DND-41 (cell line): Measurements from ENCODE around the gene SRP14.

Experiments used
- ATAC-seq: fragments of 200-7000 bp; cut with Tn5 transposase; 3 replicates; pipeline ENCODE4 v1.9.1; 2021; ENCODE audit warnings: low read depth; ENCODE audit not compliant: insufficient read depth
- DNase-seq: peaks from one replicate; pipeline ENCODE4 v3.0.0-alpha.2; 2020
- H2AFZ ChIP-seq: 2 replicates; pipeline ENCODE4 v1.6.0; 2012; ENCODE audit warnings: low read depth, low read length
- H3K27ac ChIP-seq: 2 replicates; pipeline ENCODE4 v1.5.1; 2012; ENCODE audit warnings: low read length, inconsistent platforms
- H3K27me3 ChIP-seq: fragments of 200-600 bp; sonication (generic); 2 replicates; pipeline ENCODE4 v1.6.0; 2012; ENCODE audit warnings: low read length, mild to moderate bottlenecking, inconsistent platforms; ENCODE audit not compliant: insufficient read depth, poor library complexity
- H3K36me3 ChIP-seq: 2 replicates; pipeline ENCODE4 v1.5.1; 2012; ENCODE audit warnings: low read length, inconsistent platforms; ENCODE audit not compliant: insufficient read depth
- H3K4me1 ChIP-seq: 2 replicates; pipeline ENCODE4 v1.5.1; 2012; ENCODE audit warnings: mild to moderate bottlenecking, low read length; ENCODE audit not compliant: insufficient read depth
- H3K4me2 ChIP-seq: 2 replicates; pipeline ENCODE4 v1.6.0; 2012; ENCODE audit warnings: mild to moderate bottlenecking, moderate library complexity, low read length, inconsistent platforms; ENCODE audit not compliant: insufficient read depth
- H3K4me3 ChIP-seq, 2 experiments: fragments of 200-600 bp in 1 of 2; shearing (Covaris generic) in 1 of 2; 2 replicates each; pipeline ENCODE4 v1.5.1; 2012 to 2016; ENCODE audit warnings: inconsistent platforms in 2 of 2, low read length in 2 of 2, mild to moderate bottlenecking in 2 of 2, low read depth in 1 of 2, moderate library complexity in 1 of 2
- H3K79me2 ChIP-seq: 2 replicates; pipeline ENCODE4 v1.6.0; 2012; ENCODE audit warnings: low read length, inconsistent platforms; ENCODE audit not compliant: insufficient read depth
- H3K9ac ChIP-seq: 2 replicates; pipeline ENCODE4 v1.6.0; 2012; ENCODE audit warnings: low read depth, mild to moderate bottlenecking, inconsistent platforms, low read length, moderate library complexity
- H3K9me3 ChIP-seq: 2 replicates; pipeline ENCODE4 v1.5.1; 2012; ENCODE audit warnings: low read length, moderate library complexity, mild to moderate bottlenecking, inconsistent platforms; ENCODE audit not compliant: insufficient read depth, severe bottlenecking
- H4K20me1 ChIP-seq: 2 replicates; pipeline ENCODE4 v1.6.0; 2012; ENCODE audit warnings: low read length; ENCODE audit not compliant: insufficient read depth
- CTCF ChIP-seq: IDR thresholded peaks from 2 replicates; pipeline ENCODE4 v1.5.1; 2012; ENCODE audit warnings: borderline replicate concordance, low read length, moderate library complexity, mild to moderate bottlenecking; ENCODE audit not compliant: poor library complexity, severe bottlenecking; ENCODE audit errors: extremely low read depth
- EZH2 ChIP-seq: IDR thresholded peaks from 3 replicates; pipeline ENCODE4 v1.6.1; 2012; ENCODE audit warnings: borderline replicate concordance, low read depth, mild to moderate bottlenecking, moderate library complexity, low read length, inconsistent platforms; ENCODE audit not compliant: severe bottlenecking

The SRP14 gene

GRCh38 chr15:40058476-40059140, 19.6 kb upstream of the SRP14 start:
- no peaks in the 10 kb centered on the region for H3K27me3 ChIP-seq
- H3K4me3 ChIP-seq, result no peak overlapping the region
- no peaks in the 10 kb centered on the region for H3K9me3 ChIP-seq
- no peak for TF ChIP-seq EZH2
- no peak for TF ChIP-seq CTCF
- H3K27ac ChIP-seq, result peak overlapping the region; percentile 42; the same call in 1 of the 2 replicates
- H3K9ac ChIP-seq, result no peak overlapping the region
- H3K4me1 ChIP-seq, result peaks cover 41% of the 10 kb centered on the region
- no peak overlapping the region for H3K4me2 ChIP-seq
- H3K36me3 ChIP-seq, result peaks cover 8% of the 10 kb centered on the region
- H4K20me1 ChIP-seq, result no peaks in the 10 kb centered on the region
- H3K79me2 ChIP-seq, result no peaks in the 10 kb centered on the region
- DNase-seq, result no peak
- ATAC-seq, result no peak
- H2AFZ ChIP-seq, result no peak overlapping the region

DNA sequence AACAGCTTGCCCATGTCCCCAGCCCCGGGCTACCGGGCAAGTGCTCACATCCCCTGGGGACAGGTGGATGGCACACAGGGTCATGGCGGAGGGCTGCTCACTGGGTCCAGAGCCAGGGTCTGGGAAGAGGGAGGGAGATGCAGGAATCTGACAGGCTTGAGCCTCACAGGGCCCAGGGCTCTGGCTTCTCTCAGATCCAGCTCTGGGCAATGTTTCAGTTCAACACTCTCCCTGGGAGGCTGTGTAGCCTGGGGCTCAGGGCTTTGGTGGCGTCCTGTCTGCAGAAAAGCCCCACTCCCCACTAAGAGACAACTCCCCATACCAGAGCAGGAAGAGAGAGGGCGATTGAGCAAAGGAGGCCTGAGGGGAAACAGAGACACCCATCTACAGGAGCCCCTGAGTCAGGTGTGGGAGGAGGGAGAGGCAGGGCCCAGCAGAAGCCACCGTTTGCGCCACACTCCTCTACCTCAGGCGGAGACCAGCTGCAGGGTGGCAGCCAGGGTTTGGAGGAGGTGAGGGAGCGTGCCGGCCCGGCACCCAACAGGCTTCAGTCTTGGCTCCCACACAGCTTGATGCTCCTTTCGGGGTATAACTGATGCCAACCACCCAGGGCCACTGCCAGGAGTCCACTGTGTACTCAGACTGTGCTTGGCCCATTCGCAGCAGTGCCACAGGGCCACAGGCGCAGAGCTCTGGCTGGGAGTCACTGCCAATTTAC, 16.8 kb upstream of the SRP14 start:
- DNase-seq (peak; percentile 79), ATAC-seq (peak; percentile 52)
- no peaks in the 10 kb centered on the region for H3K9me3 ChIP-seq
- H4K20me1 ChIP-seq, result no peaks in the 10 kb centered on the region
- H3K27ac ChIP-seq, result peak overlapping the region; percentile 100
- H3K4me1 ChIP-seq, result peaks cover 68% of the 10 kb centered on the region
- peak overlapping the region; percentile 24; the same call in 1 of the 2 replicates for H2AFZ ChIP-seq
- peaks cover 3% of the 10 kb centered on the region for H3K79me2 ChIP-seq
- H3K36me3 ChIP-seq, result peaks cover 7% of the 10 kb centered on the region
- H3K4me3 ChIP-seq, result peak overlapping the region in 1 of 2 experiments; percentile 26; a peak in 1 of 4 replicates
- peak overlapping the region; percentile 63 for H3K9ac ChIP-seq
- H3K27me3 ChIP-seq, result no peaks in the 10 kb centered on the region
- H3K4me2 ChIP-seq, result peak overlapping the region; percentile 55
- TF ChIP-seq CTCF, result peak; percentile 16
- TF ChIP-seq EZH2, result no peak

DNA sequence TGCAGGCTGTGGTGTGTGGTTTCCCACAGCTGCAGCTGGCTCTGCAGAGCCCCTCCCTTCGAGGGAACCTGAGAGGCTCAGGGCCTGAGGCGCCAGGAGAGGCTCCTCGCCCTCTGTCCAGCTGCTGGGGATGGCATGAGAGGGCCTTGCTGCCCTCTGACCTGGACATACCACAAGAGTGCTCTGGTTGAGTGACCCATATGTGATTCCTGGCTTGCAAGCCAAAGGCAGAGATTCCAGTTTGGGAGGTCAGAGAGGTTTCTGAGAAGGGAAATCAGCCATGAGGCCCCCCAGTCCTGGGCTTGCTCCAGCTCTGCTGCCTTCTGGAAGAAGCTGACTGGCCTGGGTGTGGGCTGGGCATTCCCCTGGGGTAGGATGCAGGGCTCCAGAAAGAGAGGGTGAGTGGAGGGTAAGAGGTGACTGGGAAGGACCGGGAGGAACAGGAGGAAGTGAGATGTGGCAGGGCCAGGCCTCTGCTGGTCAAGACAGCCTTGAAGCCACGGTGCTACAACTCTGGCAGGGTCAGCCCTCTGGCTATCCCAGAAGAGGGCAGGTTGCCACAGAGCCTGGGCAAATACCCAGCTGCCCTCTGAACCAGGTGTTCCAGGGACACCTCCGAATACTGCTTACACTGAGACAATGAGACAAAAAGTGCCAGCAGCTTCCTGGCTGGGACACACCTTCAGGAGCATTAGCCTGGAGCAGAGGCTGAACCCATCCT, 16.0 kb upstream of the SRP14 start:
- Histone ChIP-seq H3K79me2 (peaks cover 10% of the 10 kb centered on the region), H3K27me3 (no peaks in the 10 kb centered on the region), H3K4me3 (peak overlapping the region in 1 of 2 experiments; percentile 26; a peak in 1 of 4 replicates), H4K20me1 (no peaks in the 10 kb centered on the region), H3K9ac (peak overlapping the region; percentile 63), H3K4me1 (peaks cover 75% of the 10 kb centered on the region), H3K9me3 (no peaks in the 10 kb centered on the region), H3K4me2 (peak overlapping the region; percentile 55), H2AFZ (no peak overlapping the region), H3K36me3 (peaks cover 4% of the 10 kb centered on the region; the same call in 1 of the 2 replicates), H3K27ac (peak overlapping the region; percentile 100)
- DNase-seq, result peak; percentile 43
- ATAC-seq, result peak; percentile 76
- TF ChIP-seq CTCF (no peak), EZH2 (no peak)
